ENCODE data around the gene CTBP2. TPM values are rescaled to one million over a fixed set of nuclear protein-coding genes. Genes with fewer than 3 reads are reported as not detected.

CTBP2 gene
- total and polyA plus RNA-seq, 2 of the 13 experiments (the other 11 are each of a cell fraction or from before 2014, with no cell fraction given) = 0.08 TPM; not detected in 1

- TF ChIP-seq ZNF142 (CRISPR knock-in tag; IDR thresholded peaks at IDR 0.05) = no peak
- TF ChIP-seq STAT6 (CRISPR knock-in tag; IDR thresholded peaks at IDR 0.05; ENCODE audit: borderline replicate concordance) = no peak
- TF ChIP-seq FOXM1 (CRISPR knock-in tag; IDR thresholded peaks at IDR 0.05) = no peak
- TF ChIP-seq ZFP37 (CRISPR knock-in tag; IDR thresholded peaks at IDR 0.05; ENCODE audit: borderline replicate concordance) = no peak
Measured at GRCh38 chr10:125104559-125104958, 55.8 kb downstream of the CTBP2 start (continued).

Measured in HepG2 (cell line).